HL-60 (cell line): ENCODE measurements around the gene SLC15A1.

Source experiments
- GABPA ChIP-seq: IDR thresholded peaks from 2 replicates; pipeline ENCODE4 v1.6.1; 2012; ENCODE audit warnings: low read depth
- POLR2AphosphoS5 ChIP-seq: IDR thresholded peaks from 2 replicates; pipeline ENCODE4 v1.6.1; 2012; ENCODE audit warnings: low read depth
- TF ChIP-seq, protein P1 (sequence below): IDR thresholded peaks from one replicate; pipeline ENCODE4 v1.5.1; 2011; ENCODE audit warnings: low read length, control low read depth, inconsistent platforms; ENCODE audit not compliant: insufficient read depth

DNA sequence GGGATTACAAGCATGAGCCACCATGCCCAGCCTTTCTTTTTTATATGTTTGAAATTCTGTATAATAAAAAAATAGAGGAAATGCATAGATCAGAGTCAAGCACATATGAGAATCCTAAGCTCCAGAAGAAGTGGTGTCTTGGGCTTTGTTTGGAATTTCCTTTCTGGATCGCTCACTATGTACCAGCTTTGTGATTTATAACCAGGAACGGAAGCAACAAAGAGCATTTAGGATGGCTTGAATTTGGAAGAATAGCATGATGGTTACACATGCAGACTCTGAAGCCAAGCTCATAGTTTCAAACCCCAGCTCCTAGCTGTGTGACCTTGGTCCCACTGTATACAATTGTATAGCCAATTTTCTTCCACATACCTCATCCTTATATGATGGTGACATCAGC is 28.0 kb upstream of the SLC15A1 start:
- TF ChIP-seq, protein P1, sequence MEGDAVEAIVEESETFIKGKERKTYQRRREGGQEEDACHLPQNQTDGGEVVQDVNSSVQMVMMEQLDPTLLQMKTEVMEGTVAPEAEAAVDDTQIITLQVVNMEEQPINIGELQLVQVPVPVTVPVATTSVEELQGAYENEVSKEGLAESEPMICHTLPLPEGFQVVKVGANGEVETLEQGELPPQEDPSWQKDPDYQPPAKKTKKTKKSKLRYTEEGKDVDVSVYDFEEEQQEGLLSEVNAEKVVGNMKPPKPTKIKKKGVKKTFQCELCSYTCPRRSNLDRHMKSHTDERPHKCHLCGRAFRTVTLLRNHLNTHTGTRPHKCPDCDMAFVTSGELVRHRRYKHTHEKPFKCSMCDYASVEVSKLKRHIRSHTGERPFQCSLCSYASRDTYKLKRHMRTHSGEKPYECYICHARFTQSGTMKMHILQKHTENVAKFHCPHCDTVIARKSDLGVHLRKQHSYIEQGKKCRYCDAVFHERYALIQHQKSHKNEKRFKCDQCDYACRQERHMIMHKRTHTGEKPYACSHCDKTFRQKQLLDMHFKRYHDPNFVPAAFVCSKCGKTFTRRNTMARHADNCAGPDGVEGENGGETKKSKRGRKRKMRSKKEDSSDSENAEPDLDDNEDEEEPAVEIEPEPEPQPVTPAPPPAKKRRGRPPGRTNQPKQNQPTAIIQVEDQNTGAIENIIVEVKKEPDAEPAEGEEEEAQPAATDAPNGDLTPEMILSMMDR: no peak
- TF ChIP-seq POLR2AphosphoS5 (no peak), GABPA (no peak)
